HG03139 (cell line): ENCODE data around the gene HDAC10.

Source experiments
- ATAC-seq: cut with Tn5 transposase; IDR thresholded peaks from one replicate; pipeline ENCODE4 v1.9.1; 2021; ENCODE audit not compliant: unreplicated experiment

Gene HDAC10

DNA sequence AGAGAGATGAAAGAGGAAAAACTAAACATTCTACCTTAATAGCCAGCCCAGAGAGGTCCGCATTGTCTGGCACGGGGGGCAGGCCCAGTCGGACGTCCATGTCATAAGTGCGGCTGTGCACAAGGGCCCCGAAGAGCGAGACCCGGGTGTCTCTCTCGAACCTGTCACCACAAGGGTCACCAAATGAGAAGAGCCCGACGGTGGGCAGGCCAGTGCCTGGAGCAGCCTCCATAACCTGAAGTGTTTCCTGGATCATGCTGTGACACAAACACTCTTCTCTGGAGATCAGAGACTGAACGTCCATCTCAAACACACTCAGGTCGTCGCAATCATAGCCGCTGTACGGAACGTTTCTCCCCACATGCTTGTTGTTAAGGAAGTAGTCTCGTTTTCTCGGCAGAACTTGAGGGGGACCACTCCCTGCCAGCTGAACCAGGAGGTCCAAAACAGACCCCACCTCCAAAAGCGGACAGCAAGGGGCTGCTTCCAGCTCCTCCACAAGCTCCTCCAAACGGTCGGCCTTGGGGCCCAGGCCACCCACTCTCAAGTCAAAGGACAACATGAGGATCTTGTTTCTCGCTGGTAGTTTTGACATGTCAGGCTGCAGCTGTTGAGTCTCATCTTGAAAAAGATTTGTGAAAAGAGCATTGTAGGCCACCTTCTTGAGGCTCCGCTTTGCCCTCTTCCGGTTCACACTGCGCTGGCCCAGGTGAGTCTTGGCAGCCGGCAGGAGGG, 7.2 kb downstream of the HDAC10 start:
- ATAC-seq = peak; percentile 3

DNA sequence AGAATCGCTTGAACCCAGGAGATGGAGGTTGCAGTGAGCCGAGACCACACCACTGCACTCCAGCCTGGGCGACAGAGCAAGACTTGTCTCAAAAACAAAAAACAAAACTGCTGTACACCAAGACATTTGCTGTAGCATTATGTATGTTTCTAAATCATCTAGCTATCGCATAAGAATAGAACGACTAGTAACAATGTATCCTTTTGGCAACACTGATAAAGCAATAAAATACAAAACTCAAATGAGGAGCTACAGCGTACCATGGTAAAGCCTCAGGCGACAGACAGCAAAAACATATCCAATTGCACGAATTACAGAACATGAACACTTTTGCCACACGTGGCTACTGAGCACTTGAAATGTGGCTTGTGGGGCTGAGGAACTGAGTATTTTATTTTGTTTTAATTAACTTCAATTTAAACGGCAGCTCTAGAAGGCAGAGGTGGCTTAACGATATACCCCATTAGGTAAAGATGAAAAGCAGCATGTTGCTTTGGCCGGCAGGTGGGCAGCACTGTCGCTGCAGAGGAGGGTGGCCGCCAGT, 8.6 kb downstream of the HDAC10 start:
- no peak for ATAC-seq

DNA sequence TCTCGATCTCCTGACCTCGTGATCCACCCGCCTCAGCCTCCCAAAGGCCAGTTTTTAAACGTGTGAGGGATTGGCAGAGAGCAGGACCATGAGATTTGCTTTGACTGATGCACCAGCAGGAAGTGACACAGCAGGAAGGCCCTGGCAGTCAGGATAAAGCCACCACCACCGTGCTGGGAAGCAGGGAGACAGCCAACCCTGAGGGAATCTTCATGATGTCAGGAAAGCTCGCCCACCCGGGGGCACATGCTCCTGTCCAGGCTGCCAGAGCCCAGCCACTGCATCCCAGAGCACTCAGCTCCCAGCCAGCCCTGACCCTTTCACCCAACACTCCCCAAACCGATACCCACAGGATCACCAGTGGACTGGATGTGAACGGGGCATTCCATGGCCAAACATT, 12.3 kb downstream of the HDAC10 start:
- no peak for ATAC-seq

DNA sequence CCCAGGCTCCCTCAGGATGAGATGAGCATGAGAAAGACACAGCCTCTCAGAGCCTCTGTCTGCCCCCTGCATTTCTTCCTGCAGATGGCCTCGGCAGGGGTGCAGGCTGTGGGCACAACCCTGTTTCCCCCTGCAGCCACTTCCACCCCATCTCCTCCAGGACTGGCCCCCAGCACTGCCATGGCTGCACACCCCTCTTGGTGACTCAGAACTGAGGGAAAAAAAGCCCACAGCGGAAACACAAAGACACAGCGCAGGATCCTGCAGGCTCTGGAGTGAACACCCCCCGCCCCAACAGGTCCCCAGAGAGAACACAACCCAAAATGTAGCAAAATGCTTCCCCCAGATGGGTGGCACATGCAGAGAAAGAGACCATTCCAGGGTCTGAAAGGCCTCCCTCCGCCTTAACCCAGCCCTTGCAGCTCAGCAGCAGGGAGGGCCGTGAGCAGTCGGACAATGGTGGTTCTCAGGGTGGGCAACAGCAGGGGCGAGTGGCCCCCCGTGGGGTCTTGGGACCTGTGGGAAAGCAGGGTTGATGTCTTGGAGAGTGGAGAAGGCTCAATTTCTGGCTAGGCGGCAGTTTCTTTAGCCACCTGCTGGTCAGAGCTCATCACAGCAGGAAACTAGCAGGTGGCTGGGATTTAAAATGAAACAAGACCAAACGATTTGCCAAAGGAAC, 14.2 kb downstream of the HDAC10 start:
- ATAC-seq = no peak

DNA sequence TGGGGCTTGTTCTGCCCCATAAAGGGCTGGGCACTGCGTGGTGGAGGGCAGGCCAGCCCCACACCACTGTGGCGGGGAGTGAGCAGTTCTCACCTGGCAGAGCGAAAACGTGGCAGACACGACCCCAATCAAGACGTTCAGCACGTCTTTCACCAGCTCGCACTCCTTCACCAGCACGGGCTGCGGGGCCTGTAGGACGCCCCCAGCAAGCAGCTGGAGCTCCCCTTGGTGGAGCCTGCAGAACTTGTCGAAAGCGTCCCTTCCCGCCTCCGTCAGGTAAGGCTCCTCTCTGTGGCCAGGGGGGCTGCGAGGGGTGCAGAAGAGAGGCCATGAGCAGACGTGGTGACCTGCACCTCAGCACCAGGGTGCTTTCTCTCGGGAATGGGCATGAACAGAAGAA, 17.8 kb downstream of the HDAC10 start:
- ATAC-seq = no peak

DNA sequence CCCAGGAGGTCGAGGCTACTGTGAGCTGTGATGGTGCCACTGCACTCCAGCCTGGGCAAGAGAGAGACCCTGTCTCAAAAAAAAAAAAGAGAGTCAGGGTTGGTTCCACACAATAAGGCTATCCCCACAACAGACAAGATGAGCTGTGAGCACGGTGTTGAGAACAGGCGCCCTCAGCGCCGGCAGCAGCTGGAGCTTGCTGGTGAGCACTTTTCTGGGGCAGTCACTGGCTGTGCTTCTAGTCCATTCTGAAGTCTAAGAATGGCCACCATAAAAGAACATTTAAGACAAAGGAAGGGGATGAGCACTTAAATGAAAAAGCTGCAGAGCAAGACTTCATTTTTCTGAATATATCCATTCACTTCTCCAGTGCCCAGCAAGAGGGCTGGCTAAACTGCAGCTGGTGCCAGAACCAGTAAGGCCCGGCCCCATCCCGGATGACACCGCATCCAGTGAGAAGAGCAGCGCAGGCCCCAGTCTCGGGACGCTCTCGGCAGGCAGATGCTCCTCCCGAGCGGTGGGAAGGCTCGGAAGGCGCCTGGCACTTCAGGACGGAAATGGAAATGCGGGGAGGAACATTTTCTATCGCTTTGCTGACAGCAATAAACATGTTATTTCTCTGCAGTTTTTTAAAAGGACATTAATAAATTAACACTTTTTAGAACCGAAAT, 18.4 kb downstream of the HDAC10 start:
- ATAC-seq = no peak

DNA sequence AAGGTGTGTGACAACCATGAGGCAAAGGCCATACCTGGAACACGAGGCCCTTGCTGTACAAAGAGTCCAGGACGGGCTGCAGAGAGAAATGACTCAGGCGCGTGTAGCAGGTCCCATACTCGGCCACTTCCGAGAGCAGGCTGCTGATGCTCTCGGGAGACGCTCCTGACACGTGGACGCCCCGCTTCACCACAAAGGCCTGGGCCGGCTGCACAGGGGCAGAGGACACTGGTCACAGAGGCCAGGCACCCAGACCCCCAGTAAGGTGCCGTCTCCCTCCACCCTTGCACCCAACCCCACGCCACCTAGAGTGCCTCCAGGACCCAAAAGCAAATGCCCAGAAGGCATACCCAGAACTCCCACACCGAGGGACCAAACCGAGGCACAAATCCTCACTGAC, 21.7 kb downstream of the HDAC10 start:
- ATAC-seq = no peak

DNA sequence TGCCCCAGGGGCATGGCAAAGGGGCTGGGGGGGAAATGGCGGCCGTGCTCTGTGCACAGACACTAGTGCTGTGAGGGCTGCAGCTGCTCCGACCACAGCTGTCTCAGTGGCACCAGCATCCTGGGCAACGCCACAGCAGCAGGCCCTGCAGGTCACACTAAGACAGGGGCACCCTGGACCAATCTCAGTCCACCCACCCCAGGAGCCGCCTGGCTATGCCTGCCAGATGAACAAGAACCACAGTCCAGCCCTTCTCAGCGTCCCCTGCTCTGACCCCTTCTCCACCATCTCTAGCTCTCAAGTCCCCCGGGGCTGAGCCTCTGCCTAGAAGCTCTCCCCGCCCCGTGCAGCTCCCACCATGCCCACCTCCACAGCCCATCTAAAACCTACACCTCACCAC, 22.7 kb downstream of the HDAC10 start:
- ATAC-seq = no peak

DNA sequence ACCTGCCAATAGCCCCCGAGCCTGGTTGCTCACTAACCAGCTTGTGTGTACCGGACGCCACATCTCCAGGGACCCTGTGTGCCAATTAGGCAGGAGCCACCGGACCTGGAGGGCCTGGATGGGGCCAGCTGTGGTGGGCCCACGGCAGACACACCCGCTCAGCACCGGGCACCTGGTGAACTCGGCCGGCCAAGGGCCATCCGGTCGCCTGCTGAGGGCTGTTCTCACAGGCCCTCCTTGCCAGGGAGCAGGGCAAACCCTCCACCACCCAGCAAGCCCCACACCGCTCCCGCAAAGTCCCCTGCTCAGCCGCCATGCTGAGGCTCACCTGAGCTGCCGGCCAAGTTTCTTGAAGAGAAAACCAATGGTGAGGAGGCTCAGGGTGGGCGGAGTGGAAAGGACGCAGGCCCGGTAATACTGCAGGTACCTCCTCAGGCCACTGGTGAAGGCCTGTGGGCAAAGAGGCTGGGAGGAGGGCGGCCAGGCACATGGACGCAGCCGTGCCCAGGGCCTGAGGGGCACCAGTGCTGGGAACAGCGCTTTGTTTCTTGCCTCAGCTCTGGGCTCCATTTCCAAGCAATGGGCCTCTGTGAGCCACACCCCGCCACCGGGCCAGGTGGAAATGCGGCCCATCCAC, 23.4 kb downstream of the HDAC10 start:
- ATAC-seq = no peak

DNA sequence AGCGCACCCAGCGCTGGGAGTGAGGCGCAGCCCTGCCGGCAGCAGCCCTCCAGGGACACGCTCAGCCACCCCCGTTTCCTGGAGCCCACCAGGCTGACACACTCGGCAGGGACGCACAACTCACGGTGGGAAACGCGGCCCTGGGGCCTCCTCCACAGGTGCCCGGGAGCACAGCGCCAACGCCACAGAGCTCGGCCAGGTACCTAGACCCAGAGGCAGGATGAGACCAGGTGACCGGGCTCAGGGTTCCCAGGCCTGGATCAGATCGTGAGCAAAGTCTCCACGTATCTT, 24.2 kb downstream of the HDAC10 start:
- no peak for ATAC-seq

DNA sequence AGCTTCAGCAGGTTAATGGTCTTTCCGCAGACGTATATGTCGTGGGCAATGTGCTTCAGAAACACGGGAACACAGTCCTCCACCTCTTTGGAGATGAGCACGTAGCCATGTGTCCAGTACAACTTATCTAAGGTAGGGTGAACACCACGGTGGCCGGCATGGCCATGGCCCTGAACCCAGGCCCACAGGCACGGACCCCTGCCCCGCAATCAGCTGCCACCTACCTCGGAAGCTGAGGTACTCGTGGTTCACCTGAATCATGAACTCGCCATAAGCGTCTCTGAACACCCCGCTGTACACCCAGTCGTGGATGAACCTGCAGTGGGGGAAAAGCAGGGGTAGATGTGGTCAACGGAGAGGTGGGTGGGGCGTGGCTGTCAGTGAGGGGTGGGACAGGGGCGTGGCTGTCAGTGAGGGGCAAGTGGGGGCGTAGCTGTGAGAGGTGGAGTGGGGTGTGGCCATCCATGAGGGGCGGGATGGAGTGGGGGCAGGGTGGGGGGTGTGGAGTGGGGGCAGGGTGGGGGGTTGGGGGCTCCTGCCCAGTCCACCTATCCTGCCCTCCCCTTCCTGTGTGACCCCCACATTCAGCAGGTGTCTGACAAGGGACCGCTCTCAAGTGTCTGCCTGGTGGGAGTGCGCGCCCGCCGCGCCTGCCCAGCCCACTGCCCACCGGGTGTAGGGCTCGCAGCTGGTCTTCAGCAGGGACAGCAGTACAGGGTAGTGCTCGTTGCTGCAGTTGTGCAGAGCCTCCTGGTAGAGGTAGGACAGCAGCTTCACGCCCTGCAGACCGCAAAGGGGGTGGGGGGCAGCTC, 24.8 kb downstream of the HDAC10 start:
- no peak for ATAC-seq

DNA sequence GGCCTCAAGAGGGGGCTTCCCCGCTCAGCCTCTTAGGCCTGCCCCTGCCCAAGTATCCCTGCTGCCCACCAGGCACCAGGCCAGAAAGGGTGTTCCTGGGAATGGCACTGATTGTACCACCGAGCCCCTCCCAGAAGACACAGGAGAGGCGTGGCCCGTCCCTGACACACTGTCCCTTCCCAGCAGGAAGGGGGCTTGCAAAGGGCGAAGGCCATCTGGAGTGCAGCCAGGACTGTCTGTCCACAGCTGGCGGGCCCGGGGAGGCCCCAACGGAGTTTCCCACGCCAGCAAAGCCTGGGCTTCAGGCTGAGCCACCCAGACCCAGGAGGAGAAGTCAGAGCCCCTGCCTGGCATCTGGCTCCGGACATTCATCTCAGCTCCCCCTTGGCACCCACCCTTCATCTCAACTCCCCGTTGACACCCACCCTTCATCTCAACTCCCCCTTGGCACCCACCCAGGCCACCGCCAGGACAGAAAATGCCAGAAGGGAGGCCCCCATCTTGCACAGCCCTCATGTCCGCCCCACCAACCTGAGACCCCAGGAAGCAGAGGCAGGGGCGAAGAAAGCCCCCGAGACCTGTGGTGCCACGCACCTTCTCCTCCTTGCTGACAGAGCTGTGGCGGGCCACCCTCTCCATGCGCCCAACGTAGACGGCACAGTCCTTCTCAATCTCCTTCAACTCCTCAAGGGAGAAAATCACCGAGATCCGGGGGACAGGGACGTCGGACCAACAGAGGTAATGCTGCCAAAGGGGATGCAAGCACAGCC, 25.7 kb downstream of the HDAC10 start:
- ATAC-seq = no peak

DNA sequence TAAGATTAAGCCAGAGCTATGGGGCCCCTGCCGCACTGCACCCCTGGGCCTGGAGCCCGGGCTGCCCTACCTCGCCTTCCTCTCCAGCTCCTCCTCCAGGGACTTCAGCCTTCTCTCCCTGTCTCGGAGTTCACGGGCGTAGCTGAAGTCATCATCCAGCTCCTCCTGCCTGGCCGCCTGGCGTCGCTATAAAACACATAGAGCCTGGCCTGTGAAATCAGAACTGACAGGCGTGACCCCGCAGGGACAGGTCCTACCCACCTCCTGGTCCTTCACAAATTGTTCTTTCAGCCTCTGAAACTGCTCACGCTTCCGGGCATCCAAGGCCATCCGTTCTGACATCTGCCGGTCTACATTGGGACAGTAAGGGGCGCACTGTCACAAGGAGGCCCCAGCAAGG, 27.0 kb downstream of the HDAC10 start:
- ATAC-seq = no peak

DNA sequence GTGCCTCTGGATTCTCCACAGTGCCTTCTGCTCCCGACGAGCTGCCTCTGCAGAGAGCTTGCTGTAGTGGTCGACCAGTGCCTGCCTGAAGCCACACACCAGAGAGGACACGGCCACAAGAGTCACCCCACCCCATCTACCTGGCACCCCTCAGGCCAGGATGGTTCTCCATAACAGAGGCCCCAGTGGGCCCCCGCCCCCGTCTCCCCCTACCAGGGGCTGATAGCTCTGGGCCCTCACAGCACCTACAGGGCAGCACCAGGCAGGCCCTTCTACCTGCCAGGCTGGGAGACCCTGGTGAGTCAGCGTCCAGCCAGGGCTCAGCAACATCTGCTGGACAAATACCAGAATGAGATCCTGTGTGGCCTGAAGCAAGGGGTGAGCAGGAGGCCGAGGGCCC, 28.6 kb downstream of the HDAC10 start:
- no peak for ATAC-seq

DNA sequence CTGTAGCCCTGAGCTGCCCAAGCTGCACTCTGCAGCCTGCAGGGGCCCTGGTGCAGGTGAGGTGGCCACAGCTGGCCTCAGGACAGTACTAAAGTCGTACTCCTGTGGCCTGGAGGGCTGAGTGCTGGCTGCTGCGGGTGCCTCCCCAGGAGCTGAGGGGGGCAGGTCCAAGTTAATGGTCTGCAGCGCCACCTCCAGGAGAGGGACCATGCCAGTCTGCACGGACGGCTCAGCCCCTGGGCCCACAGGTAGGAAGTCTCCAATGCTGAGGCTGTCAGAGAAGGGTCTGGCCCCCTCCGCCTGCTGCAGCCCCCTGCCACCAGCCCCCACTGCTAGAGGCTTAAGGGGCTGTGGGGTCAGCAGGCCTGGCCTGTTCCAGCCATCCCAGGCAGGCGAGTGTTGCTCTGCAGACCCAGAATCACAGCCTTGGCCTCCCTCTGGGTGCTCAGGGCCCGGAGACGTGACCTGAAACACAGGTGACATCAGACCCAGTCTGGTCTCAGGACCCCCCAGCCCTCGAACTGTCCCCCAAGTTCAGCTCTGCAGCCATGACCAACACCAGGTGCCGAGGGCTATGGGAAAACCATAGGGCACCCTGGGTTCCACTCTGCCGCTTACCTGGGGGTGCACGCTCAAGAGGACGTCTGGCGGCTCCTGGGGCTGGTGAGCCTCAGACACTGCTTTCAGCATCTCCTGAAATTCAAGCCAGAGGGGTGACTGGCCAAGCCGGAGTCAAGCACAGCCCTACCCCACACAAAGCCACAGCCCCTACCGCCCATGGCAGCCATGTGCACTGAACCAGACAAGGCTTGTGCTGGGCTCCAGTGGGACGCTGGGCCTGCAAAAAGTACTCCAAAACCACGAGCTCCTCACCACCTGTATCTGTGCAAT, 29.4 kb downstream of the HDAC10 start:
- ATAC-seq = no peak

DNA sequence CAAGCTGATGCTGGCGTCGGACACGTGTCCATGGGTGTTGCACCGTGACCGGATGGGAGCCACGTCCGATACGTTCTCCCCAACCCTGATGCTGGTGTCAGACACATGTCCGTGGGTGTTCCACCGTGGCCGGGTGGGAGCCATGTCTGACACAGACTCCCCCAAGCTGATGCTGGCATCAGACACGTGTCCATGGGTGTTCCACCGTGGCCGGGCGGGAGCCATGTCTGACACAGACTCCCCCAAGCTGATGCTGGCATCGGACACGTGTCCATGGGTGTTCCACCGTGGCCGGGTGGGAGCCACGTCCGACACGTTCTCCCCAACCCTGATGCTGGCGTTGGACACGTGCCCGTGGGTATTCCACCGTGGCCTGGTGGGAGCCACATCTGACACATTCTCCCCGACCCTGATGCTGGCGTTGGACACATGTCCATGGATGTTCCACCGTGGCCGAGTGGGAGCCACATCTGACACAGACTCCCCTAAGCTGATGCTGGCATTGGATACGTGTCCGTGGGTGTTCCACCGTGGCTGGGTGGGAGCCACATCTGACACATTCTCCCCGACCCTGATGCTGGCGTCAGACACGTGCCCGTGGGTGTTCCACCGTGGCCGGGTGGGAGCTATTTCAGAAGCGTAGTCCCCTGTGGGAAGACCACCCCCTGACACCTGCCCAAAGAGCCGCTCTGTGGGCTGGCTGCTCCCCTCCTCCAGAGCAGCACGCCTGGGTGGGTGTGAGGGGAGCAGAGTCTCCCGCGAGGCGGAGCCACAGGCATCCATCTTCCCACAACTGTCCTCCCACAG, 30.3 kb downstream of the HDAC10 start:
- ATAC-seq = no peak

DNA sequence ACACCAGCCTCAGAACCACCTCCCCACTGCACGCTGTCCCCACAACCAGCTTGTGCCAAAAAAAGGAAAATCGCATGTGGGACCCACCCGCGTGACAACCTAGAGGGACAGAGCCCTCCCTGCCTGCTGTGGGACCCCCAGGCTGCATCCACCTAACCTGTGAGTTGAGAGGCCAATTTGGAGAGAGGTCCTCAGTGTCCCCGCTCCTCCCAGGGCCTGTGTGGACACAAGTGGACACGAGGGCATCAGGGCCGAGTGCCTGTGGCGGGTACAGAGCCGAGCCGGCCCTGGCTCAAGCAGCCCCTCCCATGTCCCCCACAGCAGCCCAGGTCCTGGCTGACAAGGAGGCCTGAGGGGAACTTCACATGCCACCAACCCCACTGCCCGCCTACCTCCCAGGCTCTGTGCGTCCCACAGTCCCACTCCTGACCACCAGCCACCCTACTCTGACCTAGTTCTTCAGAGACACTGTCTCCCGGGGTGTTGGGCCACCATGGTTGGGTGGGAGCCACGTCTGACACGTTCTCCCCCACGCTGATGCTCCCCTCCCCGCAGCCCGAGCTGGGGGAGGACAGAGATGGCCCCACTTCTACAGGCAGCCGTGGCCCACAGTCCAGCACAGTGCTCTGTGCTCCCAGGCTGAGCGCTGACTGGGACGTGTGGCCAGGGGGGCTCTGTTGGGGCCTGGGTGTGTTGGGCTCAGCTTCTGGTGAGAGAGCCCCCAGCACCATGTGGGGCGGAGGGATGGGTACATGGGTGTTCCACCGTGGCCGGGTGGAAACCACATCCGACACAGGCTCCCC, 31.1 kb downstream of the HDAC10 start:
- ATAC-seq = no peak
